HEK293T (cell line): ENCODE data around the gene CTNNA3.

Experiments used
- CTCF ChIA-PET: fragments of 350-600 bp; formaldehyde crosslinking; extraction: SDS; loops from one replicate; lab custom pipeline; 2021; ENCODE audit warnings: antibody characterized with exemption, inconsistent platforms; lab: Yijun Ruan, JAX
- POLR2A ChIA-PET: fragments of 350-600 bp; formaldehyde crosslinking; extraction: SDS; loops from one replicate; lab custom pipeline; 2020; ENCODE audit warnings: antibody characterized with exemption, inconsistent platforms; lab: Yijun Ruan, JAX
- DNase-seq: peaks from one replicate; pipeline ENCODE4 v3.0.0; 2012; ENCODE audit warnings: mixed read lengths; ENCODE audit errors: extremely low spot score
- ARNT ChIP-seq: fragments of 450-650 bp; IDR thresholded peaks from 2 replicates; pipeline ENCODE4 v1.6.1; 2017; ENCODE audit warnings: mild to moderate bottlenecking
- BHLHE40 ChIP-seq: fragments of 450-650 bp; IDR thresholded peaks from 2 replicates; pipeline ENCODE4 v1.6.1; 2016; ENCODE audit warnings: mild to moderate bottlenecking, moderate library complexity, borderline replicate concordance
- CTBP1 ChIP-seq: fragments of 450-650 bp; IDR thresholded peaks from 2 replicates; pipeline ENCODE4 v1.6.1; 2016; ENCODE audit warnings: borderline replicate concordance
- ELF4 ChIP-seq: fragments of 450-650 bp; IDR thresholded peaks from 2 replicates; pipeline ENCODE4 v1.6.1; 2017; ENCODE audit warnings: antibody characterized with exemption
- FOXA1 ChIP-seq: fragments of 450-650 bp; IDR thresholded peaks from 2 replicates; pipeline ENCODE4 v1.6.1; 2016; ENCODE audit warnings: mild to moderate bottlenecking
- FOXK2 ChIP-seq: fragments of 450-650 bp; IDR thresholded peaks from 2 replicates; pipeline ENCODE4 v1.6.1; 2016; ENCODE audit warnings: mild to moderate bottlenecking
- FOXM1 ChIP-seq: fragments of 450-650 bp; IDR thresholded peaks from 2 replicates; pipeline ENCODE4 v1.6.1; 2017; ENCODE audit warnings: mild to moderate bottlenecking, borderline replicate concordance
- HDGF ChIP-seq: fragments of 450-650 bp; IDR thresholded peaks from 2 replicates; pipeline ENCODE4 v1.6.1; 2017; ENCODE audit warnings: antibody characterized with exemption, borderline replicate concordance
- L3MBTL2 ChIP-seq: fragments of 450-650 bp; conservative IDR thresholded peaks from 2 replicates; pipeline ENCODE4 v1.6.1; 2016; ENCODE audit warnings: mild to moderate bottlenecking
- LEF1 ChIP-seq: fragments of 450-650 bp; IDR thresholded peaks from 2 replicates; pipeline ENCODE4 v1.6.1; 2017; ENCODE audit warnings: mild to moderate bottlenecking, borderline replicate concordance
- NFRKB ChIP-seq: fragments of 450-650 bp; IDR thresholded peaks from 2 replicates; pipeline ENCODE4 v1.6.1; 2016; ENCODE audit warnings: mild to moderate bottlenecking, moderate library complexity
- SP1 ChIP-seq: fragments of 450-650 bp; IDR thresholded peaks from 2 replicates; pipeline ENCODE4 v1.6.1; 2017
- SUZ12 ChIP-seq: fragments of 450-650 bp; IDR thresholded peaks from 2 replicates; pipeline ENCODE4 v1.6.1; 2016; ENCODE audit warnings: mild to moderate bottlenecking
- TARDBP ChIP-seq: fragments of 450-650 bp; IDR thresholded peaks from 2 replicates; pipeline ENCODE4 v1.6.1; 2016
- ZNF384 ChIP-seq: fragments of 450-650 bp; IDR thresholded peaks from 2 replicates; pipeline ENCODE4 v1.6.1; 2016
- TF ChIP-seq, protein P1 (sequence below): fragments of 450-650 bp; IDR thresholded peaks from 2 replicates; pipeline ENCODE4 v1.6.1; 2016

The CTNNA3 gene

DNA sequence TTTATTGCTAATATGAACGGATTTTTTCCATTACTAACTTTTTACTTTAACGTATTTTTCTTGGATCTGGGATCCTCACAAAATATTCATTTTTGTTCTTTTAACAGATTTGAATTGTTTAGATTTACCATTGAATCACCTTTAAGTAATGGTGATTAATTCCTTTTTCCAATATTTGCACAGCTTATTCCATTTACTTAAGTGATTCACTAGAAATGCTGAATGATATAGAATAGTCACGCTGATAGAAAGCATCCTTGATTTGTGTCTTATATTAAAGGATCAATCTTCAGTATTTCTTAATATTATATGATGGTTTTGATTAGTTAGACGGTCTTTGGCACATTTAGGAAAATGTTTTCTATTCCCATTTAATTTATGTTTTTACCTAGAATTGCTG is 886.6 kb downstream of the CTNNA3 start:
- POLR2A ChIA-PET, result no interaction called here
- TF ChIP-seq FOXK2 (no peak), CTBP1 (no peak), SP1 (no peak), ZNF384 (no peak), ELF4 (no peak), L3MBTL2 (no peak)
- CTCF ChIA-PET, result no interaction called here
- no peak for DNase-seq

DNA sequence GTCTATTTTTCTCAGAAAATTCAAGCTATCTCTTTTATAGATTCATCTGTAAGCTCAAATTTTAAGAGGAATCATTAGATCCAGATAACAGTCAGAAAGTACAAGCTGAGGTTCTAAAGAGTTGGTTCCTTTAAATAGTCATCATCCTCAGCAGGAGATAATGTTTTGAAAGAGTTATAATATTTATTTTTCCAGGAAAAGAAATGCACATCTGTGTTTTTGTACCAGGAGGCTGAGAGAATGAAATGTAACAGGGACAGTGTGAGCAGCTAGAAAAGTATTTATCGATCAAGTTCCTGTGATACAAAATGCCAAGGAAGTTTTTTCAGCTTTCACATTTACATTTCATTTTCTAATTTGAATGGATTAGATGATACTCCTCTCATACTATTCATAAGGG is 890.4 kb downstream of the CTNNA3 start:
- TF ChIP-seq SUZ12, result no peak
- no peak for TF ChIP-seq ARNT
- no peak for TF ChIP-seq FOXM1
- TF ChIP-seq CTBP1, result no peak
- no peak for TF ChIP-seq FOXK2
- TF ChIP-seq HDGF, result no peak
- TF ChIP-seq, protein P1, sequence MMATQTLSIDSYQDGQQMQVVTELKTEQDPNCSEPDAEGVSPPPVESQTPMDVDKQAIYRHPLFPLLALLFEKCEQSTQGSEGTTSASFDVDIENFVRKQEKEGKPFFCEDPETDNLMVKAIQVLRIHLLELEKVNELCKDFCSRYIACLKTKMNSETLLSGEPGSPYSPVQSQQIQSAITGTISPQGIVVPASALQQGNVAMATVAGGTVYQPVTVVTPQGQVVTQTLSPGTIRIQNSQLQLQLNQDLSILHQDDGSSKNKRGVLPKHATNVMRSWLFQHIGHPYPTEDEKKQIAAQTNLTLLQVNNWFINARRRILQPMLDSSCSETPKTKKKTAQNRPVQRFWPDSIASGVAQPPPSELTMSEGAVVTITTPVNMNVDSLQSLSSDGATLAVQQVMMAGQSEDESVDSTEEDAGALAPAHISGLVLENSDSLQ, result no peak
- no peak for TF ChIP-seq FOXA1
- no peak for TF ChIP-seq TARDBP
- TF ChIP-seq ZNF384, result no peak
- TF ChIP-seq BHLHE40, result no peak
- TF ChIP-seq ELF4, result no peak
- no peak for TF ChIP-seq SP1
- no peak for TF ChIP-seq NFRKB
- TF ChIP-seq LEF1, result no peak
- TF ChIP-seq L3MBTL2, result no peak
- ChIA-PET CTCF (no interaction called here), POLR2A (no interaction called here)
- DNase-seq, result no peak

DNA sequence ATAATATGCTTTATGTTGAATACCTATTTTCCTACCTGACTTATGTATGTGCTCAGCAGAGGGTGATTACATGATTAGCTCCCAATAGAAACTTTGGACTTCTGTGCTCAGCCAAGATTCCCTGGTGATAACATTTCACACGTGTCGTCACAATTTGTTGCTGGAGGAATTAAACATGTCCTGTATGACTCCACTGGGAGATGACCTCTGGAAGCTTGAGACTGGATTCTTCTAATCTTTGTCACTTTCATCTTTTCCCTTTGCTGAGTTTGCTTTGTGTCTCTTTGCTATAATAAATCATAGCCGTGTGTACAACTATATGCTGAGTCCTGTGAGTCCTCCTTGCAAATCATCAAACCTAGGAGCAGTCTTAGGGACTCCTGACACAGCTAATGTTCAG is 891.0 kb downstream of the CTNNA3 start:
- CTCF ChIA-PET, result no interaction called here
- DNase-seq, result no peak
- POLR2A ChIA-PET, result no interaction called here
- TF ChIP-seq ELF4 (no peak), LEF1 (no peak), SP1 (no peak), FOXM1 (no peak), NFRKB (no peak), HDGF (no peak), ARNT (no peak), SUZ12 (no peak), BHLHE40 (no peak), CTBP1 (no peak), FOXK2 (no peak), FOXA1 (no peak), L3MBTL2 (no peak)

DNA sequence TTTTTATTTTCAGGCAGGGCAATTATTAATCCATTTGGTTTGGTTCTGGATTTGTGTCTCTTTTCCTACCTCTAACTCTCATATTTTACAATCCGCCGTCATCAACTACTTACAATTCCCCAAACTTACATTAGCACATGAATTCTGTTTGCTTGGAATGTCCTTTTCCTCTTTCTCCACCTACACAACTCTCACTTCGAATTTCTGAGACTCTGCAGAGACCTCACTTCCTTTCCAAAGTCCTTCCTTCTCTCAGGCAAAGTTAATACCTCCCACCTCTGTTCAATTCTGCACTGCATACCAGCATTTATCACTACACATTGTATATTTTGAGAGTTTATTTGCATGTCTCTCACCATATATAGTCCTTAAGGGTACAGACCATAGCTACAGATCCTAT is 892.8 kb downstream of the CTNNA3 start:
- DNase-seq, result no peak
- ChIA-PET CTCF (no interaction called here), POLR2A (no interaction called here)
- TF ChIP-seq ZNF384, result no peak
- no peak for TF ChIP-seq LEF1
- TF ChIP-seq FOXM1, result no peak
- TF ChIP-seq ELF4, result no peak
- TF ChIP-seq ARNT, result no peak
- no peak for TF ChIP-seq NFRKB
- no peak for TF ChIP-seq SUZ12
- TF ChIP-seq CTBP1, result no peak
- TF ChIP-seq SP1, result no peak
- no peak for TF ChIP-seq FOXK2
- no peak for TF ChIP-seq TARDBP
- TF ChIP-seq, protein P1, result no peak
- no peak for TF ChIP-seq BHLHE40
- no peak for TF ChIP-seq FOXA1
- TF ChIP-seq L3MBTL2, result no peak

DNA sequence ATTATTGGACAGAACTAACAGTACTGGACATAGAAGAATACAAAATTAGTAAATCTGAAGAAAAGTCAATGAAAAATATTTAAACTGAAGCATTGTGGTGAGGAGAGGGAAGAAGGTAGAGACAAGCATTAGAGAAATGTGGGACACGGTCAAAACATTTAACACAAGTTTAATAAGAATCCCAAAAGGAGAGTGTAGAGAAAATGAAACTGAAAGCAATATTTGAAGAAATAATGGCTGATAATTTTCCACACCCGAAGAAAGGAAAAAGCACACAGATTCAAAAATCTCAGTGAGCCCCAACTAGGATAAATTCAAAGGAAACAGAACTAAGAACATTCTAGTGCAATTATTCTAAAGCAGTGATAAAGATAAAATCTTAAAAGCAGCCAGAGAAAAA is 896.5 kb downstream of the CTNNA3 start:
- TF ChIP-seq SP1 (no peak), NFRKB (no peak), TARDBP (no peak), CTBP1 (no peak), LEF1 (no peak), SUZ12 (no peak), BHLHE40 (no peak), FOXA1 (no peak), ARNT (no peak), HDGF (no peak), ELF4 (no peak), L3MBTL2 (no peak), FOXK2 (no peak), ZNF384 (no peak), FOXM1 (no peak)
- TF ChIP-seq, protein P1, result no peak
- POLR2A ChIA-PET, result no interaction called here
- no peak for DNase-seq
- CTCF ChIA-PET, result no interaction called here

DNA sequence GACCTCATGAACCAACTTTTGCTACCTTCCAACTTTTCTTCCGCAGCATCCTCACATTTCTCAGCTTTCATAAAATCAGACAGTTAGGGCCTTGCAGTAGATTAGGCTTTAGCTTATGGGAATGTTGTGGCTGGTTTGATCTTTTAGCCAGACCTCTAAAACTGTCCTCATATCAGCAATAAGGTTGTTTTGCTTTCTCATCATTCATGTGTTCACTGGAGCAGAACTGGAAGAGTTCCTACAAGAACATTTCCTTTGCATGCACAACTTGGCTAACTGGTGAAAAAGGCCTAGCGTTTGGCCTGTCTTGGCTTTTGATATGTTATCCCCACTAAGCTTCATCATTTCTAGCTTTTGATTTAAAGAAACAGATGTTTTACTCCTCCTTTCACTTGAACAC is 900.1 kb downstream of the CTNNA3 start:
- DNase-seq, result no peak
- POLR2A ChIA-PET, result no interaction called here
- TF ChIP-seq NFRKB (no peak), BHLHE40 (no peak), LEF1 (no peak), ARNT (no peak), SP1 (no peak), TARDBP (no peak), ZNF384 (no peak), FOXA1 (no peak), CTBP1 (no peak), FOXM1 (no peak), SUZ12 (no peak), HDGF (no peak), L3MBTL2 (no peak)
- TF ChIP-seq, protein P1, result no peak
- CTCF ChIA-PET, result no interaction called here
